PFSK-1 (cell line): ENCODE measurements around the gene GM2A.

ENCODE experiments used
- FOXP2 ChIP-seq: optimal IDR thresholded peaks from 2 replicates; pipeline ENCODE3; 2011; ENCODE audit warnings: borderline replicate concordance, control low read depth, inconsistent platforms; ENCODE audit not compliant: insufficient read depth; ENCODE audit errors: extremely low read length, extremely low read depth
- POLR2AphosphoS5 ChIP-seq: IDR thresholded peaks from 2 replicates; pipeline ENCODE4 v1.6.1; 2012; ENCODE audit warnings: low read depth, mild to moderate bottlenecking, control low read depth, low read length, moderate library complexity
- REST ChIP-seq, 2 experiments: IDR thresholded peaks; 2 replicates each; pipeline versions ENCODE4 v1.6.1 to v1.8.0; 2011 to 2012; ENCODE audit warnings: low read depth in 2 of 2, low read length in 2 of 2, control low read depth in 1 of 2, inconsistent platforms in 1 of 2, mild to moderate bottlenecking in 1 of 2, moderate library complexity in 1 of 2; ENCODE audit not compliant: insufficient read depth in 1 of 2
- SIN3A ChIP-seq: IDR thresholded peaks from 2 replicates; pipeline ENCODE4 v1.6.1; 2012; ENCODE audit warnings: mild to moderate bottlenecking, low read length, moderate library complexity, borderline replicate concordance; ENCODE audit not compliant: insufficient read depth
- TAF1 ChIP-seq: IDR thresholded peaks from 2 replicates; pipeline ENCODE4 v1.6.1; 2012; ENCODE audit warnings: low read length, control low read depth, borderline replicate concordance; ENCODE audit not compliant: insufficient read depth

GM2A gene

GRCh38 chr5:151213803-151214613 lies 39.0 kb upstream of the GM2A start:
- TF ChIP-seq FOXP2 (no peak), REST (IDR thresholded peaks at IDR 0.05; ENCODE audit: insufficient read depth in 1 of 2, low read depth in 2 of 2, low read length in 2 of 2) (no peak), POLR2AphosphoS5 (no peak), SIN3A (no peak), TAF1 (no peak)

GRCh38 chr5:151214614-151215545 lies 38.1 kb upstream of the GM2A start:
- no peak for TF ChIP-seq SIN3A
- TF ChIP-seq TAF1 = no peak
- TF ChIP-seq POLR2AphosphoS5 = no peak
- TF ChIP-seq FOXP2 = no peak
- TF ChIP-seq REST (IDR thresholded peaks at IDR 0.05; ENCODE audit: insufficient read depth in 1 of 2, low read depth in 2 of 2, low read length in 2 of 2) = no peak

GRCh38 chr5:151215546-151215880 lies 37.5 kb upstream of the GM2A start:
- TF ChIP-seq TAF1 (no peak), SIN3A (no peak), POLR2AphosphoS5 (no peak), REST (IDR thresholded peaks at IDR 0.05; ENCODE audit: insufficient read depth in 1 of 2, low read depth in 2 of 2, low read length in 2 of 2) (no peak), FOXP2 (no peak)

GRCh38 chr5:151216781-151217180 lies 36.2 kb upstream of the GM2A start:
- TF ChIP-seq TAF1 (no peak), POLR2AphosphoS5 (no peak), SIN3A (no peak), REST (IDR thresholded peaks at IDR 0.05; ENCODE audit: insufficient read depth in 1 of 2, low read depth in 2 of 2, low read length in 2 of 2) (no peak), FOXP2 (no peak)
